GM21390 (cell line): ENCODE data around the gene LIAS.

ENCODE experiments used
- ATAC-seq: cut with Tn5 transposase; IDR thresholded peaks from one replicate; pipeline ENCODE4 v1.9.1; 2021; ENCODE audit not compliant: unreplicated experiment

The LIAS gene

GRCh38 chr4:39452860-39453587 lies 5.8 kb upstream of the LIAS start:
- no peak for ATAC-seq

- ATAC-seq = no peak
These were observed 5.1 kb upstream of the LIAS start for GRCh38 chr4:39453738-39454137.

GRCh38 chr4:39455486-39455885 lies 3.4 kb upstream of the LIAS start:
- ATAC-seq = no peak

GRCh38 chr4:39456946-39457763 lies 1.7 kb upstream of the LIAS start:
- ATAC-seq = no peak

GRCh38 chr4:39458161-39458504 lies 723 bp upstream of the LIAS start:
- peak; percentile 2 for ATAC-seq

GRCh38 chr4:39464886-39465501 lies 6.1 kb downstream of the LIAS start:
- ATAC-seq = no peak

- no peak for ATAC-seq
These were observed 7.9 kb downstream of the LIAS start for GRCh38 chr4:39466747-39467146.

GRCh38 chr4:39467464-39467863 lies 8.6 kb downstream of the LIAS start:
- ATAC-seq = no peak

- ATAC-seq = peak; percentile 79
These were observed 10.7 kb downstream of the LIAS start for GRCh38 chr4:39469429-39470077.

GRCh38 chr4:39470402-39470801 lies 11.5 kb downstream of the LIAS start:
- ATAC-seq = no peak

GRCh38 chr4:39472396-39472795 lies 13.5 kb downstream of the LIAS start:
- no peak for ATAC-seq

- no peak for ATAC-seq
These were observed 17.5 kb downstream of the LIAS start for GRCh38 chr4:39476187-39476895.

GRCh38 chr4:39480251-39480650 lies 21.4 kb downstream of the LIAS start:
- ATAC-seq = no peak

- no peak for ATAC-seq
These were observed 22.2 kb downstream of the LIAS start for GRCh38 chr4:39480902-39481695.

GRCh38 chr4:39484582-39485272 lies 25.9 kb downstream of the LIAS start:
- no peak for ATAC-seq

- ATAC-seq = no peak
These were observed 27.5 kb downstream of the LIAS start for GRCh38 chr4:39486221-39486804.

GRCh38 chr4:39490322-39490721 lies 31.5 kb downstream of the LIAS start:
- no peak for ATAC-seq

GRCh38 chr4:39494354-39494753 lies 35.5 kb downstream of the LIAS start:
- ATAC-seq = no peak
